Measurements from ENCODE around the gene MAP1A. TPM values are rescaled to one million over a fixed set of nuclear protein-coding genes. Genes with fewer than 3 reads are reported as not detected.

Gene MAP1A
- 0.41 and 0.49 TPM in 2 replicates for total RNA-seq (2014; rRNA removed; shearing (Covaris generic); ENCODE audit: low replicate concordance)

- DNase-seq (ENCODE audit: low read depth), result no peak
- in situ Hi-C loops (cut with HindIII; ENCODE audit: low pct_unique_long_range_greater_than_20kb, low sequenced_read_pairs), result no loop called here
Measured at GRCh38 chr15:43517354-43518196, at the start of gene MAP1A. MAP1A (plus strand) TSS chr15:43517608; CDS start chr15:43521474, 3,866 bp downstream.

GRCh38 chr15:43469867-43470266 lies 47.5 kb upstream of the MAP1A start:
- no peak for DNase-seq (ENCODE audit: low read depth)
- in situ Hi-C loops (cut with HindIII; ENCODE audit: low pct_unique_long_range_greater_than_20kb, low sequenced_read_pairs), result no loop called here

DNA sequence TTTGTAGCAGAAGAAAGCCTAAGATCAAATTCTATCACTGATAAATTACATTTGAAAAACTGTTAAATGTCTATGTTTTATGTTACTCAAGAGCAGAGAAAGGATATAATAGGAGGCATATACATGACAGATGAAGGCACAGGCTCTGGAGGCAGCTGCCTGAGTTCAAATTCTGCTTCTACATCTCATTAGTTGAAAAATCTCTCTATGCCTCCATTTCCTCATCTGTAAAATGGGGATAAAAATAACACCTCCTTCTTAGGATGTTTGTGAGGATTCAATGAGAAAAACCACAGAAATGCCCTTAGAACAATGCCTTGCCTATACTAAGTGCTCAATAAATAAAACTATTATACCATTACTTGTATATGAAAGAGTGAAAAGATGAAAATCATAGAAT lies 45.4 kb upstream of the MAP1A start:
- in situ Hi-C loops (cut with HindIII; ENCODE audit: low pct_unique_long_range_greater_than_20kb, low sequenced_read_pairs), result no loop called here
- DNase-seq (ENCODE audit: low read depth), result no peak

DNA sequence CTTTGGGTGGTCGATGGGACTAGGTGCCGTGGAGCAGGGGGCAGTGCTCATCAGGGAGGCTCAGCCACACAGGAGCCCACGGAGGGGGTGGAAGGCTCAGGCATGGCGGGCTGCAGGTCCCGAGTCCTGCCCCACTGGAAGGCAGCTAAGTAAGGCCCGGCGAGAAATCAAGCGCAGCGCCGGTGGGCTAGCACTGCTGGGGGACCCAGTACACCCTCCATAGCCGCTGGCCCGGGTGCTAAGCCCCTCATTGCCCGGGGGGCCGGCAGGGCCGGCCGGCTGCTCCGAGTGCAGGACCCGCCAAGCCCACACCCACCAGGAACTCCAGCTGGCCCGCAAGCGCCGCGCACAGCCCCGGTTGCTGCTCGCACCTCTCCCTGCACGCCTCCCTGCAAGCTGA lies 43.5 kb upstream of the MAP1A start:
- DNase-seq (ENCODE audit: low read depth), result no peak
- in situ Hi-C loops (cut with HindIII; ENCODE audit: low pct_unique_long_range_greater_than_20kb, low sequenced_read_pairs), result no loop called here

GRCh38 chr15:43483297-43484128 lies 33.9 kb upstream of the MAP1A start:
- in situ Hi-C loops (cut with HindIII; ENCODE audit: low pct_unique_long_range_greater_than_20kb, low sequenced_read_pairs), result no loop called here
- DNase-seq (ENCODE audit: low read depth), result peak; percentile 17

- peak; percentile 15 for DNase-seq (ENCODE audit: low read depth)
- in situ Hi-C loops (cut with HindIII; ENCODE audit: low pct_unique_long_range_greater_than_20kb, low sequenced_read_pairs), result no loop called here
Measured at GRCh38 chr15:43484455-43484854, 33.0 kb upstream of the MAP1A start.

DNA sequence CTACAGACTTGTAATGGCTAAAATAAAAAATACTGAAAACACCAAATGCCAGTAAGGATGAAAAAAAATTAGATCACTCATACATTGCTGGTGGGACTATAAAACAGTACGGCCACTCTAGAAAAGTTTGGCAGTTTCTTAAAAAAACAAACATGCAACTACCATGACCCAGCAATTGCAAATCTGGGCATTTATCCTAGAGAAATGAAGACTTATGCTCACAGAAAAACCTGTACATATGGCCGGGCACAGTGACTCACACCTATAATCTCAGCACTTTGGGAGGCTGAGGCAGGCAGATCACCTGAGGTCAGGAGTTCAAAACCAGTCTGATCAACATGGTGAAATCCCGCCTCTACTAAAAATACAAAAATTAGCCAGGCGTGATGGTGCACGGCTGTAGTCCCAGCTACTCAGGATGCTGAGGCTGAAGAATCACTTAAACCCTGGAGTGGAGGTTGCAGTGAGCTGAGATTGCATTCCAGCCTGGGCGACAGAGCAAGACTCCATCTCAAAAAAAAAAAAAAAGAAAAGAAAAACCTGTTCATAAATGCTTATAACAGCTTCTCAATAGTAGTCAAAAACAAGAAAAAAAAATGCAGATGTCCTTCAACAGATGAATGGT lies 30.0 kb upstream of the MAP1A start:
- in situ Hi-C loops (cut with HindIII; ENCODE audit: low pct_unique_long_range_greater_than_20kb, low sequenced_read_pairs), result no loop called here
- DNase-seq (ENCODE audit: low read depth), result peak; percentile 10

DNA sequence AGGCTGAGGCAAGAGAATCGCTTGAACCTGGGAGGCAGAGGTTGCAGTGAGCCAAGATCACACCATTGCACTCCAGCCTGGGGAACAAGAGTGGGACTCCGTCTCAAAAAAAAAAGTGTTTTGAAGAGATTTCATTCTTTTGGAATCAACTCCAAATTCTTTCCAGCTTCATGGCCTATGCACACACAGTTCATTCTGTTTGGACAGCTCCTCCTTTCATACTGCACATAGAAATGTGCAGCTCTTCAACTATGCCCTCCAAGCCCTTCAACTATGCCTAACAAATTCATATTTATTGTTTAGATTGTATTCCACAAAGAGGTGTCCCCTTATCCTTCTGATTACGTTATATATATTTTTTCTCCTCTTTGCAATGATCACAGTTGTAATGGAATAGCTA lies 28.6 kb upstream of the MAP1A start:
- in situ Hi-C loops (cut with HindIII; ENCODE audit: low pct_unique_long_range_greater_than_20kb, low sequenced_read_pairs), result no loop called here
- DNase-seq (ENCODE audit: low read depth), result no peak

DNA sequence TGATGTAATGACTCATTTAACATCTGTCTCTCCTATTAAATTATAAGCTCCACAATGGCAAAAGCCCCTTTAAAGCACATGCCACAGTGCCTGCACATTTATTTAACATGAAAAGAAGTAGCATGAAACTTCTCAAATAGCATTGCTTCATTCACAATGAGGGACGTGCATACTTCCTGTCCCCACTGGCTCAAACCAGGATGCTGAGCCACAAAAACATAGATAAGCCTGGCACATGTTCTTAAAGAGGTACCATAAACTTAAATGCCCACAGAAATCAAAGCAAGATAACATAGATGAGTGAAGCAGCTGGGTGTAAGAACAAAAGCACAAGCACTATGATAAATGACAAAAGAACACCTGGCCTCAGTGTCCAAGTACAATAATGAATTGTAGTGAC lies 28.2 kb upstream of the MAP1A start:
- DNase-seq (ENCODE audit: low read depth), result no peak
- in situ Hi-C loops (cut with HindIII; ENCODE audit: low pct_unique_long_range_greater_than_20kb, low sequenced_read_pairs), result no loop called here

- in situ Hi-C loops (cut with HindIII; ENCODE audit: low pct_unique_long_range_greater_than_20kb, low sequenced_read_pairs), result no loop called here
- DNase-seq (ENCODE audit: low read depth), result no peak
Measured at GRCh38 chr15:43492266-43492665, 25.1 kb upstream of the MAP1A start.

DNA sequence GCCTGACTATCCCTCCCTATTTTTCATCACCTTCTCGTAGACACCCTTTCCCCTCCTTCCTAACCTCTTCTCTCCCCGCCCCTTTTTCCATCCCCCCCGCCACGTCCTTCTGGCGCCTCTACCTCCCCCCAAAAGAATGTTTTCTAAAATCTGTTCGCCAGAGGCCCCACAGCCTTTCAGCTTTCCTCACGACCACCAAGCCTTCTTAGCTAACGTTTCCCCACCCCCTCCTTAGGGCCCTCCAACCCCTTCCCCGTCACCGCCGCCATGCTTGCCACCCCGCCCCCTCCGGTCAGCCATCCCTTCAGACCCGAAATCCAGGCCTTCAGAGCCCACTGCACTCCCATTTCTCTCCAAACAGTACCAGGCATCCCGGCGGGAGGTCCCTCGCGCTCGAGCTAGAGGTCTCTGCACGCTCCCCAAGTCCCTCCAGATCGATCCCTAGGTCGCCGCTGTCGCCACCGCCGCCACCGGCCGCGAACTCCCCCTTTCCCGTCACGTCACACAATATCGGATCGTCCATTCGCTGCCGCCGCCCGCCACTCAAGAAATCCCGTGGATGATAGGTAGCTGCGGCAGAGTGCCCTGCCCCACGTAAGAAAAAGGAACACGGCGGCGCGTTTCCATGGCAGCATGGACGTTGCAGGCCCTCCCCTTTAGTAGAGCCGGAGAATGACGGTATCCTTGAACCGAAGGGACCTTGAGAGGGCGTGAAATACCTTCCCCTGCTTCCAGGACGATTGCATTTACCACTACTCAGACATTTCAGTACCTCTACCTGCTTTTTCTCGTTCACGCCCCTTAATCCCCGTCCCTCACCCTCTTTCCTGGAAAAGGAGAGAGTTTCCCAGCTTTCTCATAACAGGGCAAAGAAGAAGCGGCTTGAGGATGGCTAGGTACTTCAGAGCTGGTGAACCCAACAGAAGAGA lies 24.5 kb upstream of the MAP1A start, which contains the start of gene TP53BP1:
TP53BP1 (minus strand) TSS at position 484 of the 929 bp plus-strand sequence; CDS start at position 371, 113 bp downstream.
- in situ Hi-C loops (cut with HindIII; ENCODE audit: low pct_unique_long_range_greater_than_20kb, low sequenced_read_pairs), result no loop called here
- peak; percentile 95 for DNase-seq (ENCODE audit: low read depth)

DNA sequence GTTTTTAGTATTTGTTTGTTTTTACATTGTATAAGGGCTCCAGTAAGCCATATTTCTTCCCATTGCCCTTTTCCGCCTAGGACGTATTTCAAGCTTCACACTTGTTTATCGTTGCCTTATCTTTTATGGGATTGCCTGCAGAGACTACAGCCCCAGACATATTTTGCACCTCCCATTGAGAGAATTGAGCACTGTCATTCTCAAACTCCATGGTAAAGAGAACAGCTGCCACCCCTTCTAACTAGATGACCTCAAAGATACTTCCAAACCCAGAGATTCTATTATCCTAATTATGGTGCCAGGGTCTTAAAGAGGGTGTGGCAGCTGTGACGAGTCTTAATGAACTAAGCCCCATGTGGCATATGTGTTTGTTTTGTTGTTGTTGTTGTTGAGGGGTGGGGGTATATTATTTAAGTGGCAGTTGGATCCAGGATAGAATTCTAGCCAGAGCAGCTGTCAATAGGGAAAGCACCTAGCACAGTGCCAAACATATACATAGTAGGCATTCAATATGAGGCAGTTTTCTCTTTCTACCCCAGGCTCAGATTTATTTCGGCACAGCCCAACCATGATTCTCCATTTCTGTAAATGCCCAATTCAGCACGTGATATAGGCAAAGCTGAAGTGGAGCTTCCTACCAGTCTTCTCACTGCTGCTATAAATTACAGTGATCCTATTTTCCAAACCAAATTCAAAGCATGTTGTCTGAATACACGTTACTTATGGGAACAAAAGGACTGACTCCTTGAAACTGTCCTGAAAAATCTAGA lies 23.5 kb upstream of the MAP1A start:
- in situ Hi-C loops (cut with HindIII; ENCODE audit: low pct_unique_long_range_greater_than_20kb, low sequenced_read_pairs), result no loop called here
- no peak for DNase-seq (ENCODE audit: low read depth)

- in situ Hi-C loops (cut with HindIII; ENCODE audit: low pct_unique_long_range_greater_than_20kb, low sequenced_read_pairs), result no loop called here
Measured at GRCh38 chr15:43498990-43499389, 18.4 kb upstream of the MAP1A start.

GRCh38 chr15:43499635-43500034 lies 17.8 kb upstream of the MAP1A start:
- in situ Hi-C loops (cut with HindIII; ENCODE audit: low pct_unique_long_range_greater_than_20kb, low sequenced_read_pairs), result no loop called here

More at GRCh38 chr15:43498990-43499389, 18.4 kb upstream of the MAP1A start:
- no peak for DNase-seq (ENCODE audit: low read depth)

GRCh38 chr15:43505738-43506137 lies 11.7 kb upstream of the MAP1A start:
- no peak for DNase-seq (ENCODE audit: low read depth)
- in situ Hi-C loops (cut with HindIII; ENCODE audit: low pct_unique_long_range_greater_than_20kb, low sequenced_read_pairs), result no loop called here

More at GRCh38 chr15:43499635-43500034, 17.8 kb upstream of the MAP1A start:
- no peak for DNase-seq (ENCODE audit: low read depth)

DNA sequence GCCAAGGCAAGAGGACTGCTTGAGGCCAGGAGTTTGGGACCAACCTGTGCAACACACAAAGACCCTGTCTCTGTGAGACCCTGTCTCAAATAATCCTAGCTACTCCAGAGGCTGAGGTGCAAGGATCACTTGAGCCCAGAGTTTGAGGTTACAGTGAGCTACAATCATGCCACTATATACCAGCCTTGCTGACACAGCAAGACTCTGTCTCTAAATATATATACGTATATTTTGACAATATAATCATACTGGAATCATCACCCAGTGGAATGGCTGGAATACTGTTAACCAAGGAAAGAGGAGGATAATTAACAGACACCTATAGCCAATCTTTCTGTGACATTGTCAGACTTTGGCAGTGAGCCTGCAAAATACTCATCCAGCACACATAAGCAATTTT lies 9.0 kb upstream of the MAP1A start:
- in situ Hi-C loops (cut with HindIII; ENCODE audit: low pct_unique_long_range_greater_than_20kb, low sequenced_read_pairs), result no loop called here
- DNase-seq (ENCODE audit: low read depth), result no peak
